Measurements from ENCODE around the gene PPP1R36.
"Not testable (repeated sequence)": the region's sequence is repeated elsewhere in the genome, so short reads cannot be mapped to it uniquely, and the experiment has no call there.

The PPP1R36 gene

DNA sequence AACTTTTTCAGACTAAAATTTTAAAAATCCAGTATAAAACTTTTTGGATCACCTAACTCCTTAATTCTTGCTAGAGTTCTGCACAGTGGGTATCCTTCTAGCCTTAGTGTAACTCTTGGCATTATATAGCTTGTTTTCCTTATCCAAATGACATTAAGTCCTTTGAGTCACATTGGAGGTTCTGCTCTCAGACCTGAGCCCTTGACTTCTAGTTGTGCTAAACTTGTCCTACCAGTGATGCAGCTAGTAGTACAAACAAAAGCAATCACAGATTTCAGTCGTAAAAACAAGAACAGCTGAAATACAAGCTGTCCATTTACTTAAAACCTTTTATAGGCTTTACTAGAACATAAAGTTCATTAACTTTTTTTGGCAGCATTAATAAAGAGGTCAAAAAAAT is 34.7 kb upstream of the PPP1R36 start:
- no peaks in the 10 kb centered on the region for H3K9me3 ChIP-seq
- no peak overlapping the region for H3K4me3 ChIP-seq (ENCODE audit: low read depth in 1 of 2, low read length in 1 of 2)
- peaks cover 12 to 18% of the 10 kb centered on the region in 2 experiments for H3K4me1 ChIP-seq (ENCODE audit: control insufficient read depth in 1 of 2, insufficient read depth in 1 of 2, low read depth in 1 of 2, low read length in 1 of 2)
- H3K27me3 ChIP-seq: no peaks in the 10 kb centered on the region
- no peaks in the 10 kb centered on the region for H3K36me3 ChIP-seq
- no peak overlapping the region for H3K27ac ChIP-seq
- TF ChIP-seq, protein P1, sequence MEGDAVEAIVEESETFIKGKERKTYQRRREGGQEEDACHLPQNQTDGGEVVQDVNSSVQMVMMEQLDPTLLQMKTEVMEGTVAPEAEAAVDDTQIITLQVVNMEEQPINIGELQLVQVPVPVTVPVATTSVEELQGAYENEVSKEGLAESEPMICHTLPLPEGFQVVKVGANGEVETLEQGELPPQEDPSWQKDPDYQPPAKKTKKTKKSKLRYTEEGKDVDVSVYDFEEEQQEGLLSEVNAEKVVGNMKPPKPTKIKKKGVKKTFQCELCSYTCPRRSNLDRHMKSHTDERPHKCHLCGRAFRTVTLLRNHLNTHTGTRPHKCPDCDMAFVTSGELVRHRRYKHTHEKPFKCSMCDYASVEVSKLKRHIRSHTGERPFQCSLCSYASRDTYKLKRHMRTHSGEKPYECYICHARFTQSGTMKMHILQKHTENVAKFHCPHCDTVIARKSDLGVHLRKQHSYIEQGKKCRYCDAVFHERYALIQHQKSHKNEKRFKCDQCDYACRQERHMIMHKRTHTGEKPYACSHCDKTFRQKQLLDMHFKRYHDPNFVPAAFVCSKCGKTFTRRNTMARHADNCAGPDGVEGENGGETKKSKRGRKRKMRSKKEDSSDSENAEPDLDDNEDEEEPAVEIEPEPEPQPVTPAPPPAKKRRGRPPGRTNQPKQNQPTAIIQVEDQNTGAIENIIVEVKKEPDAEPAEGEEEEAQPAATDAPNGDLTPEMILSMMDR (IDR thresholded peaks at IDR 0.05): no peak

DNA sequence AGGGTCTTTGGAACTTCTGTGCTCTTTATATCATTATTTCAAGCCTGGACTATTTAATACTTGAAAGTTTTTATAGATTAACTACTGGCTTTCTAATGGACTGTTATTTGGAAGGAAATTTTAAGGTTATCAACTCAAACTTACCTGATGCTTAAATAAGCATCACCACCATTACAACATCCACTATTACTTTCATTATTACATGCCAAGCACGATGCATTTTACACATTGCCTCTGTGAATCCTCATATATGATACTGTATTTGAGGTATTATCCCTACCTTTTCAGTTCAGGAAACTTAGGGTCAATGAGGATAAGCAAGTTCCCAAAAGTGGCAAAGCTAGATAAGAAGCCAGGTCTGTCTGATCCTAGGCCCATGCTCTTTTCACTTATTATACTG is 32.8 kb upstream of the PPP1R36 start:
- Histone ChIP-seq H3K4me1 (ENCODE audit: control insufficient read depth in 1 of 2, insufficient read depth in 1 of 2, low read depth in 1 of 2, low read length in 1 of 2) (peaks cover 0 to 3% of the 10 kb centered on the region in 2 experiments), H3K4me3 (ENCODE audit: low read depth in 1 of 2, low read length in 1 of 2) (no peak overlapping the region)

DNA sequence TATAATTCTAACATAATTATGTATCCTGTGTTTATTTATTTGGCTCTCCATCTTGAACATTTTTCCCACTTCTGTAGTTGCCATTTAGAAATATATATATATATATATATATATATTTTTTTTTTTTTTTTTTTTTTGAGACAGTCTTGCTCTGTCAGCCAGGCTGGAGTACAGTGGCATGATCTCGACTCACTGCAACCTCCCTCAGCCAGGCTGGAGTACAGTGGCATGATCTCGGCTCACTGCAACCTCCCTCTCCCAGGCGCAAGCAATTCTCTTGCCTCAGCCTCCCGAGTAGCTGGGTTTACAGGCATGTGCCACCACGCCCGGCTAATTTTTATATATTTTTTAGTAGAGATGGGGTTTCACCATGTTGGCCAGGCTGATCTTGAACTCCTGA is 32.1 kb upstream of the PPP1R36 start:
- not testable (repeated sequence) for H3K4me1 ChIP-seq (ENCODE audit: control insufficient read depth in 1 of 2, insufficient read depth in 1 of 2, low read depth in 1 of 2, low read length in 1 of 2); H3K27ac ChIP-seq; H3K4me3 ChIP-seq (ENCODE audit: low read depth in 1 of 2, low read length in 1 of 2); H3K27me3 ChIP-seq; H3K9me3 ChIP-seq
- peaks cover 15% of the 10 kb centered on the region for H3K36me3 ChIP-seq

More for the DNA sequence above, 32.8 kb upstream of the PPP1R36 start:
- H3K36me3 ChIP-seq: peaks cover 8% of the 10 kb centered on the region
- H3K9me3 ChIP-seq: no peaks in the 10 kb centered on the region
- no peaks in the 10 kb centered on the region for H3K27me3 ChIP-seq
- TF ChIP-seq, protein P1 (IDR thresholded peaks at IDR 0.05): no peak
- no peak overlapping the region for H3K27ac ChIP-seq

DNA sequence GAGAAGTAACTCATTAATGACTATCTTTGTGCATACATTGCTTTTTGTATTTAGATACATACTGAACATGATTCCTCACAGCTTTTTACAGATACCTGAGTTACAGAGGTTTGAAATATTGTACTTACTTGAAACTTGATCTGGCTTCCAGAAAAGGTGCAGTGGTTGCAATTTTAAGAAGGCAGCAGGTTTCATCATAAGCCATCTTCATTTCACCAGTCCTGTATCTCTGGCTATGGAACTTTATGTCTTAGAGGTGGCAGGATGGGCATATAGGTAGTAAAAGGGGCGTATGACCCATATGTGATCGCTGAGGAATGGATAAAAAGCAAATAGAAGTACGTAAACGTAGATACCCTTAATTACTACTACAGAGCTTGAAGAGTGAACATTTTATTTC is 31.5 kb upstream of the PPP1R36 start:
- no peak overlapping the region for H3K4me3 ChIP-seq (ENCODE audit: low read depth in 1 of 2, low read length in 1 of 2)
- TF ChIP-seq, protein P1 (IDR thresholded peaks at IDR 0.05): no peak
- no peaks in the 10 kb centered on the region for H3K9me3 ChIP-seq
- no peaks in the 10 kb centered on the region for H3K27me3 ChIP-seq
- peaks cover 21% of the 10 kb centered on the region for H3K36me3 ChIP-seq
- H3K27ac ChIP-seq: no peak overlapping the region
- H3K4me1 ChIP-seq (ENCODE audit: control insufficient read depth in 1 of 2, insufficient read depth in 1 of 2, low read depth in 1 of 2, low read length in 1 of 2): no peaks in the 10 kb centered on the region

DNA sequence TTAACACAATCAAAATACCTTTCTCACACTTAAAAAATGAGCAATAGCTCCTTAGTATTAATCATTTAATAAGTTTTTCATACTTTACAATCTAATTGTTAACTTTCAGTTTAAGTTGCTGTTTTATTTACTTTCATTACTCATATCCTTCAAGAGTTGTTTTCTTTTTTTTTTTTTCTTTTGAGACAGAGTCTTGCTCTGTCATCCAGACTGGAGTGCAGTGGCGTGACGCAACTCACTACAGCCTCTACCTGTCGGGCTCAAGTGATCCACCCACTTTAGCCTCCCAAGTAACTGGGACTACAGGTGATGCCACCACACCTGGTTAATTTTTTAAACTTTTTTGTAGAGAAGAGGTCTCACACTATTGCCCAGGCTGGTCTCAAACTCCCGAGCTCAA is 29.1 kb upstream of the PPP1R36 start:
- Histone ChIP-seq H3K27ac (no peak overlapping the region), H3K27me3 (no peaks in the 10 kb centered on the region), H3K9me3 (no peaks in the 10 kb centered on the region), H3K4me1 (ENCODE audit: control insufficient read depth in 1 of 2, insufficient read depth in 1 of 2, low read depth in 1 of 2, low read length in 1 of 2) (no peaks in the 10 kb centered on the region), H3K36me3 (peaks cover 24% of the 10 kb centered on the region), H3K4me3 (ENCODE audit: low read depth in 1 of 2, low read length in 1 of 2) (no peak overlapping the region)
- TF ChIP-seq, protein P1 (IDR thresholded peaks at IDR 0.05): no peak

DNA sequence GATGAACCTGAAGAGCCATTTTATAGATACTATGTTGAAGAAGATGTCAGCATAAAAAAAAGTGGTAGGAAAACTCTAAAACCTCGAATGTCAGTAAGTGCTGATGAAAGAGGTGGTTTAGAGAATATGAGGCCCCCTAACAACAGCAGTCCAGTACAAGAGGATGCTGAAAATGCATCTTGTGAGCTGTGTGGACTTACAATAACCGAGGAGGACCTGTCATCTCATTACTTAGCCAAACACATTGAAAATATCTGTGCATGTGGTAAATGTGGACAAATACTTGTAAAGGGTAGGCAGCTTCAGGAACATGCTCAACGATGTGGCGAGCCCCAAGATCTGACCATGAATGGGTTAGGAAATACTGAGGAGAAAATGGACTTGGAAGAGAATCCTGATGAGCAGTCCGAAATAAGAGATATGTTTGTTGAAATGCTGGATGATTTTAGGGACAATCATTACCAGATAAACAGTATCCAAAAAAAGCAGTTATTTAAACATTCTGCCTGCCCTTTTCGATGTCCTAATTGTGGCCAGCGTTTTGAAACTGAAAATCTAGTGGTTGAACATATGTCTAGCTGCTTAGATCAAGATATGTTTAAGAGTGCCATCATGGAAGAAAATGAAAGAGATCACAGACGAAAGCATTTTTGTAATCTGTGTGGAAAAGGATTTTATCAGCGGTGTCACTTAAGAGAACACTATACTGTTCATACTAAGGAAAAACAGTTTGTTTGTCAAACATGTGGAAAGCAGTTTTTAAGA is 27.0 kb upstream of the PPP1R36 start:
- TF ChIP-seq, protein P1 (IDR thresholded peaks at IDR 0.05): no peak
- Histone ChIP-seq H3K9me3 (no peaks in the 10 kb centered on the region), H3K36me3 (peaks cover 24% of the 10 kb centered on the region), H3K4me1 (ENCODE audit: control insufficient read depth in 1 of 2, insufficient read depth in 1 of 2, low read depth in 1 of 2, low read length in 1 of 2) (no peaks in the 10 kb centered on the region), H3K27me3 (no peaks in the 10 kb centered on the region), H3K27ac (no peak overlapping the region), H3K4me3 (ENCODE audit: low read depth in 1 of 2, low read length in 1 of 2) (no peak overlapping the region)
